Brain microvascular endothelial cell (primary cell): Measurements from ENCODE around the gene SCN1A.

Experiments used
- DNase-seq: peaks from one replicate; pipeline ENCODE4 v3.0.0-alpha.2; 2020
- H3K27ac ChIP-seq: fragments of 250-450 bp; sonication (Bioruptor Pico); 2 replicates; pipeline ENCODE4 v1.5.1; 2020; ENCODE audit warnings: mild to moderate bottlenecking, moderate library complexity
- H3K27me3 ChIP-seq: fragments of 250-450 bp; sonication (Bioruptor Pico); replicated peaks from 2 replicates; pipeline ENCODE4 v1.5.1; 2020; ENCODE audit warnings: mild to moderate bottlenecking
- H3K36me3 ChIP-seq: fragments of 250-450 bp; sonication (Bioruptor Pico); replicated peaks from 2 replicates; pipeline ENCODE4 v1.5.1; 2020; ENCODE audit warnings: mild to moderate bottlenecking
- H3K4me3 ChIP-seq: 2 replicates; pipeline ENCODE4 v1.5.1; 2011; ENCODE audit warnings: low read depth, mild to moderate bottlenecking, control low read depth, low read length, moderate library complexity
- in situ Hi-C: cut with HindIII; loops from 2 replicates; pipeline ENCODE4 v1.10.0; 2017; ENCODE audit warnings: low sequenced_read_pairs, low pct_ligation_motif_present
- TF ChIP-seq, protein P1 (sequence below): IDR thresholded peaks from 2 replicates; pipeline ENCODE4 v1.5.1; 2011; ENCODE audit warnings: low read depth, mild to moderate bottlenecking, moderate library complexity, low read length, control low read depth, inconsistent platforms; ENCODE audit errors: missing control alignments

The SCN1A gene

DNA sequence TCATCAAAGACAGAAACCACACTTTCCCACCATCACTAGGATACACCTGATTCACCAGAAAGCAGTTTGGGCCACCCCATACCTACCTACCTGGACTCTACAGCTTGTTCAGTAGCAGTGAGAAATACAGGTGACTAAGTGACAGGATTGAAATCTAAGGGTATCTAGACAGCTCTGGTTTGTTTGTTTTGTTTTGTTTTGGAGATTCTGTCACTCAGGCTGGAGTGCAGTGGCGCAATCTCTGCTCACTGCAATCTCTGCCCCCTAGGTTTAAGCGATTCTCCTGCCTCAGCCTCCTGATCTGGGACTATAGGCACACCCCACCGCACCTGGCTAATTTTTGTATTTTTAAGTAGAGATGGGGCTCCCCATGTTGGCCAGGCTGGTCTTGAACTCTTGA is 177.4 kb downstream of the SCN1A start:
- TF ChIP-seq, protein P1, sequence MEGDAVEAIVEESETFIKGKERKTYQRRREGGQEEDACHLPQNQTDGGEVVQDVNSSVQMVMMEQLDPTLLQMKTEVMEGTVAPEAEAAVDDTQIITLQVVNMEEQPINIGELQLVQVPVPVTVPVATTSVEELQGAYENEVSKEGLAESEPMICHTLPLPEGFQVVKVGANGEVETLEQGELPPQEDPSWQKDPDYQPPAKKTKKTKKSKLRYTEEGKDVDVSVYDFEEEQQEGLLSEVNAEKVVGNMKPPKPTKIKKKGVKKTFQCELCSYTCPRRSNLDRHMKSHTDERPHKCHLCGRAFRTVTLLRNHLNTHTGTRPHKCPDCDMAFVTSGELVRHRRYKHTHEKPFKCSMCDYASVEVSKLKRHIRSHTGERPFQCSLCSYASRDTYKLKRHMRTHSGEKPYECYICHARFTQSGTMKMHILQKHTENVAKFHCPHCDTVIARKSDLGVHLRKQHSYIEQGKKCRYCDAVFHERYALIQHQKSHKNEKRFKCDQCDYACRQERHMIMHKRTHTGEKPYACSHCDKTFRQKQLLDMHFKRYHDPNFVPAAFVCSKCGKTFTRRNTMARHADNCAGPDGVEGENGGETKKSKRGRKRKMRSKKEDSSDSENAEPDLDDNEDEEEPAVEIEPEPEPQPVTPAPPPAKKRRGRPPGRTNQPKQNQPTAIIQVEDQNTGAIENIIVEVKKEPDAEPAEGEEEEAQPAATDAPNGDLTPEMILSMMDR: no peak
- DNase-seq: no peak
- no peaks in the 10 kb centered on the region for H3K27me3 ChIP-seq
- in situ Hi-C loops: no loop called here
- H3K27ac ChIP-seq: no peak overlapping the region
- no peak overlapping the region for H3K4me3 ChIP-seq
- H3K36me3 ChIP-seq: peaks cover under 1% of the 10 kb centered on the region

DNA sequence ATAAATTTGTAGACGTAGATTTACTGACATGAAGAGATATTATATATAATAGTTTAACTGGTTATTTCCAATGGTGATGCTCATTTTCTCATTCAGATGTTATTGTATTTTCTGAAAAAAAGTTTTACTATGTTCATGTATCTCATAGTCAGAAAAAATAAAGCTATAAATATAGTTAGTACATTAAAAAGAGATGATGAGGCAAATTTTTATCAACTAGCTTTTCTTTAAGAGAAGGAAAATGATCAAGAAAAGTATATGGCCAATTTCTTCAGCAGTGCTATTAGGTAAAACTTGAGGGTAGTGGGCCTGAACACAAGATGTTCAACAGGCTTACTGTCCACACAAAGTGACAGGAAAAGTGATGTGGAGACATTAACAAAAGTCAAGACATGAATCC is 186.0 kb downstream of the SCN1A start:
- Histone ChIP-seq H3K36me3 (peaks cover 7% of the 10 kb centered on the region), H3K27ac (no peak overlapping the region), H3K4me3 (no peak overlapping the region), H3K27me3 (no peaks in the 10 kb centered on the region)
- TF ChIP-seq, protein P1: no peak
- no peak for DNase-seq
- in situ Hi-C loops: no loop called here

DNA sequence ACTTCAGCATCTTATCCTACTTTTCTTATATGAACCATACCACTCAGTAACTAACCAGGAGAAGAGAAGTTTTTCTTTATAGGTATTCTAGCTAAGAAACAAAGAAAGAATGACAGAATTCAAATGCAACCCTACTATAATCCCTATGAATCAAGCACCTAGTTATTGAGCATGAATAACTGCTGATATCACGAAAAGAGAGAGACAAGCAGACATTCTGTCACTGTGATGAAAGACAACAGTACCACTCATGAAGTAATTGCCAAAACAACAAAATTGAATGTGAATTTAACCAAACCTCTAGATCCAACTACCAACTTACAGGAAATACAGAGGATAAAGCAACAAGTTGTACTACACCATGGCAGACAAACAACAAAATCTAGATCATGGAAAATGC is 189.6 kb downstream of the SCN1A start:
- no peak for DNase-seq
- no peak overlapping the region for H3K4me3 ChIP-seq
- in situ Hi-C loops: no loop called here
- no peak overlapping the region for H3K27ac ChIP-seq
- H3K36me3 ChIP-seq: peaks cover 4% of the 10 kb centered on the region
- TF ChIP-seq, protein P1: no peak
- H3K27me3 ChIP-seq: no peaks in the 10 kb centered on the region
